SK-N-SH (cell line): ENCODE measurements around the gene PARP2. TPM values are rescaled to one million over a fixed set of nuclear protein-coding genes. Genes with fewer than 3 reads are reported as not detected.

Experiments
- CTCF ChIA-PET: fragments of 300-600, 350-600 bp; formaldehyde crosslinking; extraction: SDS; loops from one replicate; lab custom pipeline; 2021; lab: Yijun Ruan, JAX
- POLR2A ChIA-PET: fragments of 350-600 bp; sonication (Branson Sonifier 250); formaldehyde crosslinking; extraction: SDS; loops from one replicate; lab custom pipeline; 2020; ENCODE audit warnings: antibody characterized with exemption, inconsistent platforms; lab: Yijun Ruan, JAX
- DNase-seq: peaks from one replicate; pipeline ENCODE4 v3.0.0; 2012
- H2AFZ ChIP-seq: fragments of 200-600 bp; sonication (generic); 2 replicates; pipeline ENCODE4 v1.8.1; 2016; ENCODE audit warnings: antibody characterized with exemption, mild to moderate bottlenecking, low read depth
- H3F3A ChIP-seq: fragments of 200-600 bp; sonication (generic); replicated peaks from 2 replicates; pipeline ENCODE3; 2016; ENCODE audit warnings: antibody characterized with exemption, mild to moderate bottlenecking; ENCODE audit not compliant: insufficient read depth
- H3K27ac ChIP-seq, 2 experiments: fragments of 200-500 bp in 1 of 2; fragments of 200-600 bp in 1 of 2; sonication (Bioruptor generic) in 1 of 2; sonication (generic), shearing (Covaris generic) in 1 of 2; 2 replicates each; pipeline versions ENCODE4 v1.5.1 to v1.6.1; 2014 to 2016; ENCODE audit warnings: low read depth in 2 of 2, inconsistent platforms in 1 of 2, low read length in 1 of 2, mild to moderate bottlenecking in 1 of 2, mixed read lengths in 1 of 2
- H3K27me3 ChIP-seq: fragments of 200-600 bp; sonication (generic), shearing (Covaris generic); 2 replicates; pipeline ENCODE4 v1.6.1; 2016; ENCODE audit warnings: mixed run types; ENCODE audit not compliant: insufficient read depth
- H3K36me3 ChIP-seq, 2 experiments: fragments of 200-500 bp in 1 of 2; fragments of 200-600 bp in 1 of 2; sonication (Bioruptor generic) in 1 of 2; sonication (generic) in 1 of 2; replicated peaks in 1 of 2; 2 replicates each; pipeline versions ENCODE3 to v1.5.1; 2014 to 2016; ENCODE audit warnings: low read length in 1 of 2, mild to moderate bottlenecking in 1 of 2; ENCODE audit not compliant: insufficient read depth in 2 of 2, control insufficient read depth in 1 of 2
- H3K4me1 ChIP-seq, 2 experiments: fragments of 200-500 bp in 1 of 2; fragments of 200-600 bp in 1 of 2; sonication (Bioruptor generic) in 1 of 2; sonication (generic), shearing (Covaris generic) in 1 of 2; 2 replicates each; pipeline versions ENCODE4 v1.5.1 to v1.6.1; 2014 to 2016; ENCODE audit warnings: low read depth in 1 of 2, low read length in 1 of 2, mixed run types in 1 of 2; ENCODE audit not compliant: insufficient read depth in 2 of 2, control insufficient read depth in 1 of 2
- H3K4me2 ChIP-seq: fragments of 200-600 bp; sonication (generic), shearing (Covaris generic); 2 replicates; pipeline ENCODE4 v1.6.1; 2017; ENCODE audit warnings: mixed run types
- H3K4me3 ChIP-seq, 2 experiments: fragments of 200-500 bp in 1 of 2; fragments of 200-600 bp in 1 of 2; sonication (Bioruptor generic) in 1 of 2; sonication (generic), shearing (Covaris generic) in 1 of 2; 2 replicates each; pipeline versions ENCODE4 v1.5.1 to v1.8.1; 2014 to 2016; ENCODE audit warnings: low read depth in 2 of 2, inconsistent platforms in 1 of 2, low read length in 1 of 2, mild to moderate bottlenecking in 1 of 2, mixed read lengths in 1 of 2, moderate library complexity in 1 of 2
- H3K79me2 ChIP-seq: fragments of 200-600 bp; sonication (generic); 2 replicates; pipeline ENCODE4 v1.8.1; 2017; ENCODE audit warnings: mild to moderate bottlenecking; ENCODE audit not compliant: insufficient read depth
- H3K9ac ChIP-seq: fragments of 200-600 bp; sonication (generic); 2 replicates; pipeline ENCODE4 v1.6.1; 2017; ENCODE audit warnings: mixed run types
- H3K9me2 ChIP-seq: fragments of 200-600 bp; sonication (generic); 2 replicates; pipeline ENCODE4 v1.6.1; 2017; ENCODE audit warnings: mixed run types
- H3K9me3 ChIP-seq: fragments of 200-600 bp; sonication (generic); 2 replicates; pipeline ENCODE4 v1.6.1; 2017; ENCODE audit warnings: mixed run types, mild to moderate bottlenecking, moderate library complexity
- H4K20me1 ChIP-seq: fragments of 200-600 bp; sonication (generic); 2 replicates; pipeline ENCODE4 v1.6.1; 2017; ENCODE audit warnings: mild to moderate bottlenecking, mixed run types; ENCODE audit not compliant: insufficient read depth
- CHD2 ChIP-seq: fragments of 150-350 bp; IDR thresholded peaks from 2 replicates; pipeline ENCODE4 v1.6.1; 2018; ENCODE audit warnings: low read length; ENCODE audit not compliant: partially characterized antibody
- EZH2phosphoT487 ChIP-seq: fragments of 200-600 bp; sonication (generic); IDR thresholded peaks from 2 replicates; pipeline ENCODE4 v1.6.1; 2017; ENCODE audit warnings: low read depth, mixed run types, mild to moderate bottlenecking, antibody characterized with exemption, moderate library complexity, borderline replicate concordance
- GATA2 ChIP-seq: sonication (generic); formaldehyde crosslinking; IDR thresholded peaks from 2 replicates; pipeline ENCODE4 v1.5.0; 2020; ENCODE audit warnings: mild to moderate bottlenecking, missing genetic modification reagents
- NFIC ChIP-seq: IDR thresholded peaks from 2 replicates; pipeline ENCODE4 v1.4.0; 2012; ENCODE audit warnings: borderline replicate concordance
- POLR2AphosphoS5 ChIP-seq: IDR thresholded peaks from 2 replicates; pipeline ENCODE4 v1.6.1; 2012; ENCODE audit warnings: low read depth, low read length
- RAD21 ChIP-seq: IDR thresholded peaks from 2 replicates; pipeline ENCODE4 v1.6.1; 2012; ENCODE audit warnings: mild to moderate bottlenecking, low read length
- SIN3A ChIP-seq: IDR thresholded peaks from 2 replicates; pipeline ENCODE4 v1.6.1; 2012; ENCODE audit warnings: low read depth, mild to moderate bottlenecking, low read length, moderate library complexity, borderline replicate concordance
- TCF12 ChIP-seq: IDR thresholded peaks from 2 replicates; pipeline ENCODE4 v1.4.0; 2012
- USF1 ChIP-seq: IDR thresholded peaks from 2 replicates; pipeline ENCODE4 v1.4.0; 2012; ENCODE audit warnings: low read depth, borderline replicate concordance
- YY1 ChIP-seq: IDR thresholded peaks from 2 replicates; pipeline ENCODE4 v1.4.0; 2012; ENCODE audit warnings: low read depth, mild to moderate bottlenecking
- ZBTB33 ChIP-seq: IDR thresholded peaks from 2 replicates; pipeline ENCODE4 v1.4.0; 2012; ENCODE audit warnings: low read depth, borderline replicate concordance
- WGBS: methylation state at CpG from one replicate; pipeline ENCODE4 v1.1.6; 2017; ENCODE audit warnings: low lambda C conversion rate; 5-methylcytosine and 5-hydroxymethylcytosine counted together
- polyA plus RNA-seq, 3 experiments: library from polyadenylated mRNA; depleted of rRNA; stranded (reverse); fragments of >200 nt; gene quantifications; 2 replicates each; pipeline ENCODE4 v1.2.3, GENCODE V29; 2012

Gene PARP2
- polyA plus RNA-seq, 1 of the 3 experiments (the other 2 are of a cell fraction) = 23.3 TPM

- Histone ChIP-seq H2AFZ (no peak overlapping the region), H3K27ac (no peak overlapping the region), H4K20me1 (no peaks in the 10 kb centered on the region), H3K9ac (no peak overlapping the region), H3K4me1 (no peaks in the 10 kb centered on the region), H3K4me2 (no peak overlapping the region), H3K4me3 (no peak overlapping the region), H3K36me3 (peaks cover 14 to 87% of the 10 kb centered on the region in 2 experiments), H3K9me3 (no peaks in the 10 kb centered on the region), H3F3A (no peaks in the 10 kb centered on the region), H3K79me2 (no peaks in the 10 kb centered on the region), H3K9me2 (no peaks in the 10 kb centered on the region), H3K27me3 (no peaks in the 10 kb centered on the region)
- 33% methylated on average over 1 of the region's 1 CpG for WGBS
- DNase-seq = no peak
- CTCF ChIA-PET = interaction anchor here (1.5 kb wide), 1 partner anchor 52 kb away, joined by 4 read pairs; no protein-coding TSS in a partner anchor
- POLR2A ChIA-PET = no interaction called here
- no peak for TF ChIP-seq POLR2AphosphoS5
- no peak for TF ChIP-seq USF1
These were observed 36.3 kb downstream of the PARP2 start for GRCh38 chr14:20379743-20380142.

GRCh38 chr14:20380681-20381080 lies 37.2 kb downstream of the PARP2 start:
- no peaks in the 10 kb centered on the region for H3K9me2 ChIP-seq
- no peaks in the 10 kb centered on the region for H4K20me1 ChIP-seq
- H3K36me3 ChIP-seq = peaks cover 10 to 89% of the 10 kb centered on the region in 2 experiments
- no peaks in the 10 kb centered on the region for H3K27me3 ChIP-seq
- no peak overlapping the region for H3K9ac ChIP-seq
- TF ChIP-seq EZH2phosphoT487 (no peak), RAD21 (no peak), SIN3A (no peak), NFIC (no peak), YY1 (no peak), CHD2 (no peak), GATA2 (no peak), ZBTB33 (no peak), TCF12 (no peak)
- POLR2A ChIA-PET = no interaction called here
- H3K4me2 ChIP-seq = no peak overlapping the region
- no peaks in the 10 kb centered on the region for H3K9me3 ChIP-seq
- CTCF ChIA-PET = interaction anchor here (1.0 to 1.5 kb wide), 2 partner anchors 53 to 634 kb away, joined by 3 to 4 read pairs; no protein-coding TSS in a partner anchor
- WGBS = 92% methylated on average over 6 of the region's 6 CpGs
- DNase-seq = no peak
- H2AFZ ChIP-seq = no peak overlapping the region
- no peak overlapping the region for H3K4me3 ChIP-seq
- H3K27ac ChIP-seq = no peak overlapping the region
- no peaks in the 10 kb centered on the region for H3F3A ChIP-seq
- H3K79me2 ChIP-seq = no peaks in the 10 kb centered on the region
- H3K4me1 ChIP-seq = no peaks in the 10 kb centered on the region
